ENCODE data around the gene GPR85.

GPR85 gene

GRCh38 chr7:113033959-113034358, 52.7 kb downstream of the GPR85 start:
- Histone ChIP-seq H3K4me2 (ENCODE audit: insufficient read depth, low read length) (no peak overlapping the region), H3K79me2 (ENCODE audit: insufficient read depth, low read length) (no peaks in the 10 kb centered on the region), H3K27ac (ENCODE audit: low read length) (no peak overlapping the region), H3K9ac (ENCODE audit: low read depth, low read length) (no peak overlapping the region), H3K4me1 (ENCODE audit: insufficient read depth, low read length) (no peaks in the 10 kb centered on the region), H3K4me3 (ENCODE audit: low read depth in 1 of 2, low read length in 2 of 2) (no peak overlapping the region), H3K27me3 (ENCODE audit: insufficient read depth, low read length, poor library complexity) (no peaks in the 10 kb centered on the region), H3K9me3 (ENCODE audit: insufficient read depth, low read length, severe bottlenecking) (no peaks in the 10 kb centered on the region), H2AFZ (ENCODE audit: low read depth, low read length) (no peak overlapping the region), H3K36me3 (ENCODE audit: insufficient read depth, low read length) (no peaks in the 10 kb centered on the region), H4K20me1 (ENCODE audit: insufficient read depth, low read length) (no peaks in the 10 kb centered on the region)
- DNase-seq (no peak), ATAC-seq (ENCODE audit: insufficient read depth, low read depth) (no peak)
- no peak for TF ChIP-seq EZH2 (IDR thresholded peaks at IDR 0.05; ENCODE audit: borderline replicate concordance, low read depth, low read length, severe bottlenecking)
- TF ChIP-seq CTCF (IDR thresholded peaks at IDR 0.05; ENCODE audit: borderline replicate concordance, extremely low read depth, low read length, poor library complexity, severe bottlenecking): no peak
